Measurements from ENCODE around the gene ZNF367.
"Not testable (repeated sequence)": the region's sequence is repeated elsewhere in the genome, so short reads cannot be mapped to it uniquely, and the experiment has no call there.

ZNF367 gene

GRCh38 chr9:96400132-96400910, 17.8 kb downstream of the ZNF367 start:
- in situ Hi-C loops (cut with MboI; ENCODE audit: low sequenced_read_pairs) = no loop called here

GRCh38 chr9:96399325-96399633, 18.9 kb downstream of the ZNF367 start:
- in situ Hi-C loops (cut with MboI; ENCODE audit: low sequenced_read_pairs) = no loop called here

DNA sequence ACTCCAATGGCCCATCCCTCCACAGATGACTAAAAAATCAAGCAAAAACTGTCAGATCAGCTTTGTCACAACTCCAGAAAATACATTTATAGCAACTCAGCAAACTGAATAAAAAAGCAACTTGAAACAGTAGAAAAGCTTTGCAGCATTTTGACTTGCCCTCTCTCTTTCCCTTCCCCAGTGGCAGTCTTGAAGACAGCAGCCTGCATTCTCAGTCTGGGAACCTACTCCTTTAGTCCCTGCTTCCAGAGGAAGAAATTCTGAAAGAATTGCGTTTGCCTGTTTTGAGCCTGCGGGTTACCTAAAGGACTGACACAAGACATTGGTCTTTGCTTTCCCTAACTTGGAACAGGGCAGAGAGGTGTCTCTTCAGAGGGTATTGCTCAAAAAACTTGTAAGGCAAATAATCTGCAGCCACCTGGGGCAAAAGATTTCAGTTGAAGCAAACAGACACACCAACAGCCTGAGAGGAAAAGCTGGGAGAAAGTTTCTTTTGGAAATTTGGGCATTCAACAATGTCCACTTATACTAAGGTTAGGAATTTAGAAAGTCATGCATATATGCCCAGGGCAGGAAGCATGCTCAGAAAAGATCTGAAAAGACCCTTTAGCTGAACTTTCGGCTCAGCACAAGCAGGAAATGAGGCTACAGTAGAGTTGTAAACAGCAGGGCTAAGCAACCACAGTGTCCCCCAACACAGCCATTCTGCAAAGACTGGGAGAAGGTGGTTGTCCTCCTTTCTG, 19.4 kb downstream of the ZNF367 start:
- in situ Hi-C loops (cut with MboI; ENCODE audit: low sequenced_read_pairs) = no loop called here

- in situ Hi-C loops (cut with MboI; ENCODE audit: low sequenced_read_pairs) = no loop called here
Measured at GRCh38 chr9:96395964-96396363, 22.2 kb downstream of the ZNF367 start.

DNA sequence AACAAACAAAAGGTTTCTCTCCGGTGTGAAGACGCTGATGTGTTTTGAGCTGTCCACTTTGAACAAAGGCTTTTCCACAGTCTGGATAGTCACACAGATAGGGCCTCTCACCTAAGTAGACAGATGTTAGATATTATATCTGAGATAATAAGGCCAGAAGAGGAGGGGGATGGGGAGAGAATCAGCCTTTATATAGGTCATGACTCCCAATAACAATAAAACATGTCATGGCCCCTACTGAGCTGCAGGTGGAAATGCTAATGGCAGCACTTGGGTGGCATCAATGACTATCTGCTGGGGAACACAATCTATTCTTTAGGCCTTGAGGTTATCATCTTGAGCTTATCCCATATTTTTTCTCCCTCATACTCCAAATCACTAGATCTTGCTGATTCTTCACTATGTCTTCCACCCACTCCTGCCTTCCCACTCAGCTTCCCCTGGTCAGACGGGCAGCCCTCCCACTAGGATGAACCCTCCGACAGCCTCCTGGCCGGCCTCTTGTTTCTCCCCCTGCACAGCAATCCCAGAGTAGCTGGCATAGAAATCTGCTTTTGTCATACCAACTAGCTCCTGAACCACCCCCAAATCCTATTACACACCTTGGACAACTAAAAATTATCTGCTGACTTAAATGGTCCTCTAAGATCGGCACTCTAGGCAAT, 23.2 kb downstream of the ZNF367 start:
- in situ Hi-C loops (cut with MboI; ENCODE audit: low sequenced_read_pairs) = no loop called here

- in situ Hi-C loops (cut with MboI; ENCODE audit: low sequenced_read_pairs) = no loop called here
Measured at GRCh38 chr9:96392263-96392662, 25.9 kb downstream of the ZNF367 start.

DNA sequence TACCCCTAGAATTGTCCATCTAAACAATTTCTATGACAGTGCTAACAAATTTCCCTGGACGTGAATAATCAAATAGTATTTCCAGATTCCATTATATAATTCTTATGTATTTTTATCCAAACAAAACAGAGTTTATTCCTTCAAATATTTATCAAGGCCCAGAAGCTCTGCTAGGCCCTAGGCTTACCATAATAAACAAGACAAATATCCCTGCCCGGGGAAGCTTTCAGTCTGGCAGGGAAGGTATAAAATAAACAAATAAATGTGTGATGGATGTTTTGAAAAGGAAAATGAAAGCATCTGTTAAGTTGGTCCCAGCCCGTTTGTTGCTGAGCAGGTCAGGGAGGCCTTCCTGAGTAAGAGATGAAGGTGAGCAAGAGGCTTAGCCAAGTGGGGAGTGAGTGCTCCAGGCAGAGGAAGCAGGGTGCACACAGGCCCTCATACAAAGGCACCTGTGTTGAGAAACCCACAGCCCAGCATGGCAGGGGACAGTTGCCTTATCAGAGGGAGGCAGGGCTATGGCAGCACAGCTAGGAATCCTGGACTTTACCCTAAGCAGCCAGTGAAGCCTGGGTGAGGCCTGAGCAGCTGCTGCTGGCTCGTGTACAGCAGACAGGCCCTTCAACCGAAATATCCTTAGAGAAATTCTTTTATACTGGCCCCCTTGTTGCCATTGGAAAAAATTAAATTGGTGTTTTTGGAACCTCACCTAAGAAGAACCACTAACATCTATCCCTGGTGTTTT, 27.0 kb downstream of the ZNF367 start:
- in situ Hi-C loops (cut with MboI; ENCODE audit: low sequenced_read_pairs) = no loop called here

DNA sequence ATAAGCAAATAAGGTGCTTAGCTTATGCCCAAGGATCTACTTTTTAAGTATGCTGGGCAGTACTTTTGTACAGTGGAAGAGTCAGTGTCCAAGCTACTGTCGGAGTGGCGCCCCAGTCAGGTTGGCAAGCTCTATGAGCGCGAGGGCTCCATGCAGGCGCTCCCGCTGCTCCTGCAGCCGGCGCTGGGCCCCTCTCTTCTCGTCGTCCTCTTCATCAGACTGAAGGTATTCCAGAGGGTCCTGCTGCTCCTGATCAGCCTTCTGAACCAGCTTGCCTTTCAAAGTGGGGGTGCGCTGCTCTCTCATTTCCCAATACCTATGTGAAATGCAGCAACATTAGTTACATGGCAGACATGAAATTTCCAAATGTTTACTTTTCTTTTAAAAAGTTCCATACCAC, 30.0 kb downstream of the ZNF367 start:
- in situ Hi-C loops (cut with MboI; ENCODE audit: low sequenced_read_pairs) = no loop called here

- in situ Hi-C loops (cut with MboI; ENCODE audit: low sequenced_read_pairs) = no loop called here
Measured at GRCh38 chr9:96386157-96386556, 32.0 kb downstream of the ZNF367 start.

DNA sequence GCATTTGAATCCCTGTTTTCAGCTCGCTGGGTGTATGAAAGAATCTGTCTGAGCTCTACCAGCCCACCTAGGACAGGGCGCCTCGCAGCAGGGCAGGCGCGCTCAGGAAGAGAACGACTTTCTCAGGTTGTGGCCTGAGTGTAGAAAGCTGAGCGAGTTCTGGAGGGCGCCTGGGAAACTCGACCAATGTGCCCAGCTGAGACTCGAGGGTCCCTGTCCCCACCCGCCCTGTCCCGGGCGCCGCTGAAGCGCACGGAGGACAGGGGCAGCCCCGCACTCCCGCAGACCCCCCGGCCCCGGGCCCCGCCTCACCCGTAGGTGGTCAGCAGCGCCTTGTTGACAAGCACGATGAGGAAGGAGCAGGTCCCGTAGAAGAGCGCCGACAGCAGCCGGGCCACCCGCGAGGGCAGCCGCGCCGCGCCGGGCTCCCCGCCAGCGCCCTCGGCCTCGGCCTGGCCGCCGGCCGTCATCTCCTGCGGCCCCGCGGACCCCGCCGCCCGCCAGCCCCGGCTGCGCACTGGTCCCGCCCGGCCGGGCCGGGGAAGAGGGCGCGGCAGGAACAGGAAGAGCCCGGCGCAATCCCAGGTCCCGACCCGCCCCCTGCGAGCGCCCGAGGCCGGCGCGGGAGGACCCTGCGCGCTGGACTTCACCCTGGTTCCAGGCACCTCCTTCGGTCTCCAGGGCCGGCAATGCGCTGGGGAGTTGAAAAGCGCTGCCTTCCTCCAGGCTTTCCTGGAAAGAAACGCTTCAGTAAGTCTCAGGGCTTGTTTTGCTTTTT, 34.8 kb downstream of the ZNF367 start, which contains the start of gene SLC35D2:
TSS of gene SLC35D2 (minus strand) at position 547 of the 778 bp plus-strand sequence. CDS start at position 470, 77 bp downstream.
- in situ Hi-C loops (cut with MboI; ENCODE audit: low sequenced_read_pairs) = no loop called here

DNA sequence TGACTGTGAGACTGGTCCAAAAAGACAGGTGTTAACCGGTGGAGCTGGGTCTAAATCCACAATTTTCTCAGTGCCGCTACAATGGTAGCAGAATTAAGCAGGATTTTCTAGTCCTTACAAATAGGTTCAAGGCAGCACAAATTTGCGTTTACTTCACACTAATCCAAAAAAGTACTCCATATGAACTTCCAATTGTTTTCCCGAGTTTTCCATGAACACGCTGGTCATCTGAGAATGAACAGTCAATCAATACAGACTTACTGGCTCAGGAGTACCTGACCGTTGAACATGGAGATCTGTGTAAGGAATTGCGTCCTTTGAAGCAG, 35.4 kb downstream of the ZNF367 start:
- in situ Hi-C loops (cut with MboI; ENCODE audit: low sequenced_read_pairs) = no loop called here

GRCh38 chr9:96382175-96382574, 36.0 kb downstream of the ZNF367 start:
- in situ Hi-C loops (cut with MboI; ENCODE audit: low sequenced_read_pairs) = no loop called here

GRCh38 chr9:96381696-96382095, 36.5 kb downstream of the ZNF367 start:
- in situ Hi-C loops (cut with MboI; ENCODE audit: low sequenced_read_pairs) = no loop called here

DNA sequence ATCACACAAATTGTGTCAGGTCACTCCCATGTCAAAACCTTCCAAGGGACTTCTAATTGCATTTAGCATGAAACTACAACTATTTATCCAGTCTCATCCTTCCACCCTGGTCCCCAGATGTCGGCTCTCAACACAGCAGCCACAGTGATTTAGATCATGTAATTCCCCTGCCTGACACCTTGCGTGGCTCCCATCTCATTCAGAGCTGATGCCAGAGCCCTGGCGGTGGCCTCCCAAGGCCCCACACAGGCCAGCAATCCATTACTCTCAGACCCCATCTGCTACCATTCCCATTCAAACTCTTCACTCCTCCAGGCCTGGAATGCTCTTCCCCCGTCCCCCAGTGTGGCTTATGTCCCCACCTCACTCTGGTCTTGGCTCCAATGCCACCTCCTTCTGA, 37.0 kb downstream of the ZNF367 start:
- in situ Hi-C loops (cut with MboI; ENCODE audit: low sequenced_read_pairs) = no loop called here

DNA sequence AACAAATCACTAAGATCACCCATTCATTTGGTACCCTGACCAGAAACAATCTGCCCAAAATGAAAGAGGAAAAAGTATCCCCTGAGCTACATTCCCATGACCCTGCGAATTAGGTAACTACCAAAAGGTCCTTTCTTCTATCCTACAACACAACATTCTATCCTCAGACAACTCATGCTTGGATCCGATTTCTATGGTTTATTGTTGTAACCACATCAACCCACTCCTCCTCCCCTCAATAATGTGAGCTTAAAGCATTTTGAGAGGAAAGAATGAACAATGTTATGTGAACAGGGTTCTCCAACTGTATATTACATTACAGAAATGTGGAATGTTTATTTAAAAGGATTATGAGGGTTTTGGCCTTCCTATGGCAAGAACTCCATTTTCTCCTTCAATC, 38.7 kb downstream of the ZNF367 start:
- in situ Hi-C loops (cut with MboI; ENCODE audit: low sequenced_read_pairs) = no loop called here

DNA sequence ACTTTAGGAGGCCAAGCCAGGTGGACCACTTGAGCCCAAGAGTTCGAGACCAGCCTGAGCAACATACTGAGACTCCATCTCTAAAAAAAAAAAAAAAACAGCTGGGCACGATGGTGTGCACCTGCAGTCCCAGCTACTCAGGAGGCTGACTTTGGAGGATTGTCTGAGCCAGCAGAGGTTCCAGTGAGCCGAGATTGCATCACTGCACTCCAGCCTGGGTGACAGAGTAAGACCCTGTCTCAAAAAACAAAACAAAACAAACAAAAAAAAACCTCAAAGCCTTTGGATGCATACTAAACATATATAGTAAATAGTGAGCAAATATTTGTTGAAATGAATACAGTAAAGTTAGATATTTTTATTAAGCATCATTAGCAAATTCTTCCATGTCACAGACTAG, 40.0 kb downstream of the ZNF367 start:
- in situ Hi-C loops (cut with MboI; ENCODE audit: low sequenced_read_pairs) = no loop called here

- in situ Hi-C loops (cut with MboI; ENCODE audit: low sequenced_read_pairs) = no loop called here
Measured at GRCh38 chr9:96376891-96377874, 41.0 kb downstream of the ZNF367 start.

GRCh38 chr9:96375507-96375906, 42.7 kb downstream of the ZNF367 start:
- in situ Hi-C loops (cut with MboI; ENCODE audit: low sequenced_read_pairs) = not testable (repeated sequence)

GRCh38 chr9:96367943-96368342, 50.2 kb downstream of the ZNF367 start:
- in situ Hi-C loops (cut with MboI; ENCODE audit: low sequenced_read_pairs) = no loop called here
